K562 (cell line): Measurements from ENCODE around the gene CYP2J2. TPM values are rescaled to one million over a fixed set of nuclear protein-coding genes. Genes with fewer than 3 reads are reported as not detected.

Source experiments
- ATAC-seq: fragments of 200-7000 bp; cut with Tn5 transposase; 3 replicates; pipeline ENCODE4 v1.9.1; 2020; ENCODE audit warnings: moderate library complexity
- BruUV-seq: library from RNA; stranded (reverse); fragments of 400-500 nt; replicated peaks from 2 replicates; lab custom pipeline; 2021; lab: Mats Ljungman, UMichigan
- CTCF ChIA-PET: fragments of 300-600 bp; formaldehyde crosslinking; extraction: SDS; loops from one replicate; lab custom pipeline; 2021; ENCODE audit warnings: low intra/inter-chr PET ratio; lab: Yijun Ruan, JAX
- POLR2A ChIA-PET: fragments of 300-600, 350-650 bp; sonication (Branson Sonifier 250); formaldehyde crosslinking; extraction: SDS; loops from one replicate; lab custom pipeline; 2021; ENCODE audit warnings: antibody characterized with exemption, inconsistent platforms; lab: Yijun Ruan, JAX
- DNase-seq, 4 experiments: peaks; one replicate each; pipeline versions ENCODE4 v3.0.0 to v3.0.0-alpha.2; 2011 to 2018; ENCODE audit warnings: low spot score in 3 of 4, mixed read lengths in 3 of 4; ENCODE audit errors: extremely low read depth in 1 of 4
- FAIRE-seq: peaks from 2 replicates; lab custom pipeline; 2011; peaks lifted over from hg19 to GRCh38; lab: Jason Lieb, UNC
- H2AFZ ChIP-seq: 2 replicates; pipeline ENCODE4 v1.6.0; 2011; ENCODE audit warnings: low read depth, low read length, control low read depth, inconsistent platforms
- H3K27ac ChIP-seq: fragments of 200-600 bp; 3 replicates; pipeline ENCODE4 v1.8.0; 2011; ENCODE audit warnings: low read depth, mild to moderate bottlenecking, control low read depth, inconsistent platforms, low read length, moderate library complexity, mixed read lengths; ENCODE audit errors: extremely low read depth
- H3K27me3 ChIP-seq, 2 experiments: fragments of 300-600 bp in 1 of 2; 2 replicates in 1 of 2; 3 replicates in 1 of 2; pipeline versions ENCODE4 v1.6.0 to v1.8.0; 2011; ENCODE audit warnings: inconsistent platforms in 2 of 2, low read length in 2 of 2, mild to moderate bottlenecking in 1 of 2, mixed read lengths in 1 of 2, moderate library complexity in 1 of 2; ENCODE audit not compliant: control insufficient read depth in 2 of 2, insufficient read depth in 2 of 2
- H3K36me3 ChIP-seq: fragments of 300-600 bp; 3 replicates; pipeline ENCODE4 v1.8.0; 2011; ENCODE audit warnings: mild to moderate bottlenecking, low read length, inconsistent platforms; ENCODE audit not compliant: control insufficient read depth, insufficient read depth
- H3K4me1 ChIP-seq, 2 experiments: fragments of 200-600 bp in 1 of 2; replicated peaks in 1 of 2; 2 replicates in 1 of 2; 3 replicates in 1 of 2; pipeline versions ENCODE4 v1.5.1 to v1.8.0; 2011; ENCODE audit warnings: inconsistent platforms in 2 of 2, low read length in 2 of 2, mild to moderate bottlenecking in 1 of 2, mixed read lengths in 1 of 2, moderate library complexity in 1 of 2; ENCODE audit not compliant: control insufficient read depth in 2 of 2, insufficient read depth in 2 of 2
- H3K4me2 ChIP-seq: 2 replicates; pipeline ENCODE4 v1.6.1; 2011; ENCODE audit warnings: low read length, control low read depth, inconsistent platforms, mixed read lengths; ENCODE audit not compliant: insufficient read depth
- H3K4me3 ChIP-seq: fragments of 200-600 bp; sonication (generic), shearing (Covaris generic); 2 replicates; pipeline ENCODE4 v1.5.1; 2016; ENCODE audit warnings: control low read depth, inconsistent platforms
- H3K79me2 ChIP-seq: fragments of 200-600 bp; 3 replicates; pipeline ENCODE4 v1.8.0; 2011; ENCODE audit warnings: low read length, inconsistent platforms; ENCODE audit not compliant: control insufficient read depth, insufficient read depth
- H3K9ac ChIP-seq, 2 experiments: 2 replicates each; pipeline versions ENCODE4 v1.6.0 to v1.6.1; 2011; ENCODE audit warnings: low read depth in 2 of 2, low read length in 2 of 2, control low read depth in 1 of 2, inconsistent platforms in 1 of 2, mild to moderate bottlenecking in 1 of 2, mixed read lengths in 1 of 2; ENCODE audit not compliant: insufficient read depth in 1 of 2
- H3K9me1 ChIP-seq: one replicate; pipeline ENCODE4 v1.6.0; 2011; ENCODE audit warnings: inconsistent platforms, mild to moderate bottlenecking, low read length, moderate library complexity; ENCODE audit not compliant: control insufficient read depth, insufficient read depth
- H3K9me3 ChIP-seq: replicated peaks from 2 replicates; pipeline ENCODE4 v1.5.1; 2011; ENCODE audit warnings: low read depth, low read length, inconsistent platforms; ENCODE audit not compliant: control insufficient read depth, insufficient read depth
- H4K20me1 ChIP-seq: replicated peaks from 2 replicates; pipeline ENCODE4 v1.6.1; 2011; ENCODE audit warnings: low read length, inconsistent platforms, mixed read lengths; ENCODE audit not compliant: control insufficient read depth, insufficient read depth
- ASH1L ChIP-seq: fragments of 450-650 bp; IDR thresholded peaks from 2 replicates; pipeline ENCODE4 v1.6.1; 2018; ENCODE audit warnings: borderline replicate concordance, mild to moderate bottlenecking, low read depth; ENCODE audit not compliant: partially characterized antibody
- CBFA2T3 ChIP-seq: fragments of 450-650 bp; IDR thresholded peaks from 2 replicates; pipeline ENCODE4 v1.6.1; 2017
- DNMT1 ChIP-seq: fragments of 450-650 bp; IDR thresholded peaks from 2 replicates; pipeline ENCODE4 v1.6.1; 2016; ENCODE audit warnings: antibody characterized with exemption, mild to moderate bottlenecking
- FOXJ2 ChIP-seq: fragments of 200-800 bp; sonication (Bioruptor generic); IDR thresholded peaks from 2 replicates; pipeline ENCODE4 v1.6.1; 2016; ENCODE audit warnings: missing genetic modification characterization, missing compliant biosample characterization
- KDM2B ChIP-seq: fragments of 250-450 bp; sonication (Bioruptor Pico); IDR thresholded peaks from 2 replicates; pipeline ENCODE4 v1.8.0; 2021; ENCODE audit warnings: mild to moderate bottlenecking, moderate library complexity
- OTX1 ChIP-seq: fragments of 450-650 bp; formaldehyde crosslinking; IDR thresholded peaks from 2 replicates; pipeline ENCODE4 v1.4.0; 2022; ENCODE audit warnings: mild to moderate bottlenecking
- RHOXF2B ChIP-seq: fragments of 250-450 bp; sonication (Bioruptor Pico); conservative IDR thresholded peaks from 2 replicates; pipeline ENCODE4 v1.5.1; 2021
- SIX5 ChIP-seq, 2 experiments: IDR thresholded peaks; 2 replicates each; pipeline ENCODE4 v1.6.1; 2011; ENCODE audit warnings: low read length in 2 of 2, borderline replicate concordance in 1 of 2, low read depth in 1 of 2, mild to moderate bottlenecking in 1 of 2, moderate library complexity in 1 of 2; ENCODE audit not compliant: insufficient read depth in 1 of 2
- SLC30A9 ChIP-seq: fragments of 250-450 bp; sonication (Bioruptor Pico); IDR thresholded peaks from 2 replicates; pipeline ENCODE4 v1.8.0; 2022; ENCODE audit warnings: mild to moderate bottlenecking, moderate library complexity
- ZNF121 ChIP-seq: sonication (generic); formaldehyde crosslinking; conservative IDR thresholded peaks from 2 replicates; pipeline ENCODE4 v1.8.0; 2022; ENCODE audit warnings: missing genetic modification reagents
- WGBS: fragments of 100-300 bp; shearing (Covaris generic); methylation state at CpG from one replicate; pipeline ENCODE4 v1.1.6; 2016; ENCODE audit warnings: low coverage, mixed read lengths; ENCODE audit not compliant: insufficient coverage; ENCODE audit errors: missing lambda C conversion rate; 5-methylcytosine and 5-hydroxymethylcytosine counted together
- in situ Hi-C: fragments of 300-500 bp; cut with MboI; formaldehyde crosslinking; loops from 4 replicates; pipeline ENCODE4 v1.15.0; 2018; ENCODE audit warnings: inconsistent platforms, mixed read lengths
- intact Hi-C: fragments of 100-400 bp; cut with micrococcal nuclease; formaldehyde crosslinking; loops from 2 replicates; pipeline ENCODE4 v1.14.2; 2022
- polyA plus RNA-seq, 8 experiments: library from polyadenylated mRNA; depleted of rRNA in 4 of 8; stranded (reverse) in 5 of 8; unstranded in 3 of 8; fragments of >200 nt; fragmentation: Nextera tagmentation in 2 of 8; fragmentation: Illumina TruSeq in 1 of 8; extraction: Ambion mirVana in 2 of 8; extraction: Trizol in 1 of 8; gene quantifications; 2 replicates each; pipeline versions ENCODE4 v1.2.1 to v1.2.3, GENCODE V29; 2011 to 2014; ENCODE audit warnings: inconsistent platforms in 1 of 8, missing spikeins in 1 of 8
- total RNA-seq, 7 experiments: library from RNA; depleted of rRNA in 6 of 7; stranded (reverse); fragments of >200 nt in 6 of 7; fragmentation: Illumina TruSeq in 2 of 7; extraction: Trizol in 2 of 7; gene quantifications; 2 replicates each; pipeline versions ENCODE4 v1.2.1 to v1.2.3, GENCODE V29; 2011 to 2021; ENCODE audit warnings: low replicate concordance in 1 of 7
- TF ChIP-seq, protein P1 (sequence below): fragments of 250-450 bp; sonication (Bioruptor Pico); IDR thresholded peaks from 2 replicates; pipeline ENCODE4 v1.5.0; 2020; ENCODE audit warnings: mild to moderate bottlenecking, borderline replicate concordance
- TF ChIP-seq, protein P2 (sequence below): fragments of 450-650 bp; IDR thresholded peaks from 2 replicates; pipeline ENCODE4 v1.6.1; 2016; ENCODE audit warnings: low read depth, mild to moderate bottlenecking, moderate library complexity

Gene CYP2J2
- total and polyA plus RNA-seq, 9 of the 15 experiments (the other 6 are each of a cell fraction or from before 2014, with no cell fraction given), result not detected

DNA sequence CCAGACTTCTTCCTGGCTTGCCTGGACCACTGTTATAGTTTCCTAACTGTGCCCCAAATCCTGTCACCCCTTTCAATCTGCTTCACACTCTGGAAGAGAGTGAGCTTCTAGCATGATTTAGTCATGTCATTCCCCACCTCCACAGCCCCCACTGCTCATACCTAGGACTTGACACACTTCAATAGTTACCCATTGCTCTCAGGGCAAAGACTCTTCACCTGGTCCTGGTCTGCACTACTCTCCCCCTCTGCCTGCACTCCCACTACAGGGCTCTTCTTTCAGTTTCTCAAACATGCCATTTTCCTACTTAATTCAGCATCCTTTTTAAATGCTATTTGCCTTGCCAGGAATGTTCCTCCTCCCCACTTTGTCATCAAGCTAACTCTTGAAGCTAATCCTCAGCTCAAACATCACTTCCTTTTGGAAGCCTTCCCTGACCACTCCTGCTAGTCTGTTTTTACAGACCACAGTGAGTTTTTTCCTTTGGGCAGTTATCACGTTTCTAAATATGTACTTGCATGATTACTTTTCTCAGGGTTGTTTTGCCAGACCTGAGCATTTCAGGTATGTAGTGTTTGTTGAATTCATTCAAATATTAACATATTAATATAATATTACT lies 24.7 kb downstream of the CYP2J2 start:
- Histone ChIP-seq H3K27me3 (no peaks in the 10 kb centered on the region), H3K36me3 (no peaks in the 10 kb centered on the region), H3K4me2 (no peak overlapping the region), H2AFZ (no peak overlapping the region), H3K4me1 (no peaks in the 10 kb centered on the region), H3K79me2 (no peaks in the 10 kb centered on the region), H3K9me1 (no peaks in the 10 kb centered on the region), H4K20me1 (no peaks in the 10 kb centered on the region), H3K27ac (no peak overlapping the region), H3K9me3 (no peaks in the 10 kb centered on the region), H3K4me3 (no peak overlapping the region), H3K9ac (no peak overlapping the region)
- TF ChIP-seq SIX5 (IDR thresholded peaks at IDR 0.05; ENCODE audit: borderline replicate concordance in 1 of 2, insufficient read depth in 1 of 2, low read depth in 1 of 2, low read length in 2 of 2), result no peak
- no peak for TF ChIP-seq KDM2B (CRISPR knock-in tag)
- no peak for TF ChIP-seq DNMT1
- WGBS, result 0% methylated on average over 1 of the region's 1 CpG
- BruUV-seq, result no TSS peak
- no peak for DNase-seq
- no peak for FAIRE-seq
- ChIA-PET POLR2A (no interaction called here), CTCF (no interaction called here)
- ATAC-seq, result no peak
- in situ Hi-C loops (no loop called here), intact Hi-C loops (no loop called here)

DNA sequence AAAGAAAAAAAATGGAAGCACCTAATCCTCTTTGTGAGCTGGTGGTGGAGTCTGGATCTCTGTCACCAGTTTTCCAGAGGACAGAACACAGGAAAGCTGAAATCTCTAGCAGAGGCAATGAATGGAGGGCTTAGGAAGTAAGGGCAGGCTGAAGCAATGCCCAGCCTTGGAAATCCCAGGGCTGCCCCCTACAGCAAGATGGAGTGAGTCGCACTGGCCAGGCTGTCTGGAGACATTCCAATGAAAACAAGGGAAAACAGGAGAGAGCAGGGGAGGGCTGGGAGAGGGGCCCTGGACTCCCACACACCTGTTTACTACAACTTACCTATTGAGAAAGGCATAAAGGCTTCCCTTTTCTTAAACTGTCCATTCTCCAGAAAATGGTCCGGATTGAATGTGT lies 25.9 kb downstream of the CYP2J2 start:
- ATAC-seq (no peak), FAIRE-seq (no peak), DNase-seq (no peak)
- Histone ChIP-seq H4K20me1 (no peaks in the 10 kb centered on the region), H3K9me3 (no peaks in the 10 kb centered on the region), H2AFZ (no peak overlapping the region), H3K36me3 (no peaks in the 10 kb centered on the region), H3K27ac (no peak overlapping the region), H3K4me2 (no peak overlapping the region), H3K79me2 (no peaks in the 10 kb centered on the region), H3K9me1 (no peaks in the 10 kb centered on the region), H3K4me3 (no peak overlapping the region), H3K9ac (no peak overlapping the region), H3K27me3 (no peaks in the 10 kb centered on the region), H3K4me1 (no peaks in the 10 kb centered on the region)
- in situ Hi-C loops, result no loop called here
- POLR2A ChIA-PET, result no interaction called here
- intact Hi-C loops, result no loop called here
- CTCF ChIA-PET, result no interaction called here
- BruUV-seq, result no TSS peak
- 0% methylated on average over 2 of the region's 2 CpGs for WGBS
- no peak for TF ChIP-seq ASH1L
- TF ChIP-seq RHOXF2B, result no peak
- no peak for TF ChIP-seq ZNF121 (CRISPR knock-in tag)
- no peak for TF ChIP-seq SLC30A9 (CRISPR knock-in tag)
- TF ChIP-seq FOXJ2 (tag), result no peak
- TF ChIP-seq, protein P1, sequence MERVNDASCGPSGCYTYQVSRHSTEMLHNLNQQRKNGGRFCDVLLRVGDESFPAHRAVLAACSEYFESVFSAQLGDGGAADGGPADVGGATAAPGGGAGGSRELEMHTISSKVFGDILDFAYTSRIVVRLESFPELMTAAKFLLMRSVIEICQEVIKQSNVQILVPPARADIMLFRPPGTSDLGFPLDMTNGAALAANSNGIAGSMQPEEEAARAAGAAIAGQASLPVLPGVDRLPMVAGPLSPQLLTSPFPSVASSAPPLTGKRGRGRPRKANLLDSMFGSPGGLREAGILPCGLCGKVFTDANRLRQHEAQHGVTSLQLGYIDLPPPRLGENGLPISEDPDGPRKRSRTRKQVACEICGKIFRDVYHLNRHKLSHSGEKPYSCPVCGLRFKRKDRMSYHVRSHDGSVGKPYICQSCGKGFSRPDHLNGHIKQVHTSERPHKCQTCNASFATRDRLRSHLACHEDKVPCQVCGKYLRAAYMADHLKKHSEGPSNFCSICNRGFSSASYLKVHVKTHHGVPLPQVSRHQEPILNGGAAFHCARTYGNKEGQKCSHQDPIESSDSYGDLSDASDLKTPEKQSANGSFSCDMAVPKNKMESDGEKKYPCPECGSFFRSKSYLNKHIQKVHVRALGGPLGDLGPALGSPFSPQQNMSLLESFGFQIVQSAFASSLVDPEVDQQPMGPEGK, result no peak
- no peak for TF ChIP-seq CBFA2T3
- TF ChIP-seq, protein P2, sequence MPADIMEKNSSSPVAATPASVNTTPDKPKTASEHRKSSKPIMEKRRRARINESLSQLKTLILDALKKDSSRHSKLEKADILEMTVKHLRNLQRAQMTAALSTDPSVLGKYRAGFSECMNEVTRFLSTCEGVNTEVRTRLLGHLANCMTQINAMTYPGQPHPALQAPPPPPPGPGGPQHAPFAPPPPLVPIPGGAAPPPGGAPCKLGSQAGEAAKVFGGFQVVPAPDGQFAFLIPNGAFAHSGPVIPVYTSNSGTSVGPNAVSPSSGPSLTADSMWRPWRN, result no peak
- no peak for TF ChIP-seq OTX1
